Sigmoid colon (tissue), 3 donors: Measurements from ENCODE around the gene ZDHHC12.

Source experiments
- POLR2A ChIP-seq, 2 donors: fragments of 450-650 bp; IDR thresholded peaks; one replicate each; pipeline ENCODE4 v1.6.1; 2016; ENCODE audit warnings: antibody characterized with exemption in 2 of 2, mild to moderate bottlenecking in 2 of 2, moderate library complexity in 2 of 2
- TF ChIP-seq, protein P1 (sequence below), 4 experiments: fragments of 450-650 bp in 3 of 4; fragments of 200-600 bp in 1 of 4; IDR thresholded peaks; one replicate each; pipeline ENCODE4 v1.5.1; 2016 to 2019; ENCODE audit warnings: antibody characterized with exemption in 4 of 4, mild to moderate bottlenecking in 3 of 4, moderate library complexity in 2 of 4

DNA sequence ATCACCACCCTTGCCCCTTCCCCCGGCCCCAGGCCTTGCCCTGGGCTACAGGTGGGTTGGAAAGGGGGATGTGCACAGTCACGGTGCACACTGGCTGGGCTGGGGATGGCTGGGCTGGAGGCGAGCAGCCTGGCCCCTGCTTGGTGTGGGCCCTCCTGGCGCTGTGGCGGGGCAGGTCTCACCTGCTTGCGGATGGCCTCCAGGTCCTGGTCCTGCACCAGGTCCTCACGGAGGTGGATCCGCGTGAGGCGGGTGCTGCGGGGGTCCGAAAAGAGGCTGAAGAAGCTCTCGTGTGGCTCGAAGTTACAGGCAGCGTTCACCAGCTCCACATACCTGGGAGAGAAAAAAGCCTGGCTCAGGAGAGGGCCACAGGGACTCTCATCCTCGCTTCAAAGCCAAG, 29.7 kb upstream of the ZDHHC12 start:
- TF ChIP-seq POLR2A (IDR thresholded peaks at IDR 0.05): no peak
- TF ChIP-seq, protein P1, sequence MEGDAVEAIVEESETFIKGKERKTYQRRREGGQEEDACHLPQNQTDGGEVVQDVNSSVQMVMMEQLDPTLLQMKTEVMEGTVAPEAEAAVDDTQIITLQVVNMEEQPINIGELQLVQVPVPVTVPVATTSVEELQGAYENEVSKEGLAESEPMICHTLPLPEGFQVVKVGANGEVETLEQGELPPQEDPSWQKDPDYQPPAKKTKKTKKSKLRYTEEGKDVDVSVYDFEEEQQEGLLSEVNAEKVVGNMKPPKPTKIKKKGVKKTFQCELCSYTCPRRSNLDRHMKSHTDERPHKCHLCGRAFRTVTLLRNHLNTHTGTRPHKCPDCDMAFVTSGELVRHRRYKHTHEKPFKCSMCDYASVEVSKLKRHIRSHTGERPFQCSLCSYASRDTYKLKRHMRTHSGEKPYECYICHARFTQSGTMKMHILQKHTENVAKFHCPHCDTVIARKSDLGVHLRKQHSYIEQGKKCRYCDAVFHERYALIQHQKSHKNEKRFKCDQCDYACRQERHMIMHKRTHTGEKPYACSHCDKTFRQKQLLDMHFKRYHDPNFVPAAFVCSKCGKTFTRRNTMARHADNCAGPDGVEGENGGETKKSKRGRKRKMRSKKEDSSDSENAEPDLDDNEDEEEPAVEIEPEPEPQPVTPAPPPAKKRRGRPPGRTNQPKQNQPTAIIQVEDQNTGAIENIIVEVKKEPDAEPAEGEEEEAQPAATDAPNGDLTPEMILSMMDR (IDR thresholded peaks at IDR 0.05): no peak
